ENCODE measurements around the gene USP22.

- TF ChIP-seq CTCF (IDR thresholded peaks at IDR 0.05) (peak in 3 of 6 experiments; percentile 4 to 12 (median 6)), POLR2A (IDR thresholded peaks at IDR 0.05) (peak in 3 of 4 donors; percentile 44 to 98 (median 91))
Observed at GRCh38 chr17:21042458-21043295, at the start of gene USP22.

All from esophagus squamous epithelium (tissue), 4 donors.